CD4-positive, alpha-beta memory T cell (primary cell): ENCODE results near the gene CMC4. TPM values are rescaled to one million over a fixed set of nuclear protein-coding genes. Genes with fewer than 3 reads are reported as not detected.

Experiments
- CTCF ChIA-PET: fragments of 350-600 bp; sonication (Branson Sonifier 250); formaldehyde crosslinking; loops from one replicate; lab custom pipeline; 2021; ENCODE audit warnings: inconsistent platforms; ENCODE audit not compliant: partially characterized antibody; lab: Charles Lee
- POLR2A ChIA-PET: fragments of 350-600 bp; sonication (Branson Sonifier 250); formaldehyde crosslinking; loops from one replicate; lab custom pipeline; 2021; ENCODE audit not compliant: partially characterized antibody; lab: Charles Lee
- DNase-seq, 5 donors: peaks; one replicate each; pipeline versions ENCODE4 v3.0.0 to v3.0.0-alpha.2; 2020 to 2022; ENCODE audit warnings: mixed read lengths in 1 of 5
- H3K27ac ChIP-seq: one replicate; pipeline ENCODE4 v1.7.0; 2013; ENCODE audit warnings: low read depth, low read length
- H3K27me3 ChIP-seq: 2 replicates; pipeline ENCODE4 v1.7.0; 2013; ENCODE audit warnings: mild to moderate bottlenecking, low read length, moderate library complexity; ENCODE audit not compliant: insufficient read depth
- H3K36me3 ChIP-seq: 2 replicates; pipeline ENCODE4 v1.7.0; 2013; ENCODE audit warnings: mild to moderate bottlenecking, low read length, moderate library complexity; ENCODE audit not compliant: insufficient read depth
- H3K4me1 ChIP-seq: 2 replicates; pipeline ENCODE4 v1.7.0; 2013; ENCODE audit warnings: mild to moderate bottlenecking, low read length, moderate library complexity; ENCODE audit not compliant: insufficient read depth
- H3K4me3 ChIP-seq, 2 donors: one replicate each; pipeline ENCODE4 v1.7.0; 2013; ENCODE audit warnings: low read length in 2 of 2, mild to moderate bottlenecking in 1 of 2
- H3K9me3 ChIP-seq, 2 donors: one replicate each; pipeline ENCODE4 v1.7.0; 2013; ENCODE audit warnings: low read length in 2 of 2, control low read depth in 1 of 2; ENCODE audit not compliant: control insufficient read depth in 1 of 2
- H3K27ac Mint-ChIP-seq, 7 donors: one replicate each; pipeline ENCODE4 v1.8.0; 2020 to 2021; ENCODE audit warnings: mixed read lengths in 7 of 7, mild to moderate bottlenecking in 6 of 7, inconsistent platforms in 3 of 7, moderate library complexity in 3 of 7
- H3K27me3 Mint-ChIP-seq, 2 donors: one replicate each; pipeline ENCODE4 v1.8.0; 2020 to 2021; ENCODE audit warnings: mixed read lengths in 2 of 2
- H3K36me3 Mint-ChIP-seq, 2 donors: one replicate each; pipeline ENCODE4 v1.8.0; 2020 to 2021; ENCODE audit warnings: mixed read lengths in 2 of 2, inconsistent platforms in 1 of 2, mild to moderate bottlenecking in 1 of 2
- H3K4me1 Mint-ChIP-seq, 4 donors: one replicate each; pipeline ENCODE4 v1.8.0; 2020 to 2021; ENCODE audit warnings: mixed read lengths in 4 of 4, mild to moderate bottlenecking in 1 of 4
- H3K4me3 Mint-ChIP-seq, 8 donors: one replicate each; pipeline ENCODE4 v1.8.0; 2020 to 2021; ENCODE audit warnings: mixed read lengths in 8 of 8, mild to moderate bottlenecking in 7 of 8, moderate library complexity in 6 of 8, inconsistent platforms in 3 of 8
- H3K9me3 Mint-ChIP-seq, 8 donors: one replicate each; pipeline ENCODE4 v1.8.0; 2020 to 2021; ENCODE audit warnings: mixed read lengths in 8 of 8, mild to moderate bottlenecking in 5 of 8, inconsistent platforms in 3 of 8, moderate library complexity in 1 of 8
- intact Hi-C: fragments of 100-400 bp; cut with micrococcal nuclease; formaldehyde crosslinking; loops from one replicate; pipeline ENCODE4 v1.15.1; 2023
- polyA plus RNA-seq, 2 donors: library from polyadenylated mRNA; unstranded; fragments of 300-500 nt; fragmentation: Illumina TruSeq; gene quantifications; one replicate each; pipeline ENCODE4 v1.2.3, GENCODE V29; 2021
- total RNA-seq, 2 experiments: library from RNA; stranded (reverse); gene quantifications; one replicate each; pipeline ENCODE4 v1.2.3, GENCODE V29; 2021

CMC4 gene
- total and polyA plus RNA-seq, 4 experiments from 2014 or later = 6.1 to 25.3 (median 15.0) TPM

GRCh38 chrX:155026727-155027508 lies 44.0 kb downstream of the CMC4 start, which contains the start of gene FUNDC2:
Gene FUNDC2 (plus strand): TSS chrX:155026844. CDS start chrX:155026939, 95 bp downstream.
- peaks cover 0 to 7% (median 0%) of the 10 kb centered on the region in 8 donors for H3K9me3 Mint-ChIP-seq
- H3K27me3 Mint-ChIP-seq = no peaks in the 10 kb centered on the region
- peak within 1 kb of the TSS; percentile 73 to 82 for H3K4me3 ChIP-seq
- H3K36me3 Mint-ChIP-seq = peaks cover 0 to 6% of the 10 kb centered on the region in 2 donors
- POLR2A ChIA-PET = interaction anchor here (0.6 to 1.4 kb wide), 14 partner anchors 9 to 1994 kb away, joined by 3 to 10 read pairs (median 4); partner anchors contain the start of genes BRCC3, CMC4, MTCP1 and VBP1
- H3K27ac Mint-ChIP-seq = peak within 1 kb of the TSS; percentile 95 to 97 (median 96)
- H3K9me3 ChIP-seq = no peaks in the 10 kb centered on the region
- no peaks in the 10 kb centered on the region for H3K36me3 ChIP-seq
- H3K27ac ChIP-seq = peak within 1 kb of the TSS; percentile 94
- no peaks in the 10 kb centered on the region for H3K27me3 ChIP-seq
- CTCF ChIA-PET = interaction anchor here (0.8 to 1.1 kb wide), 2 partner anchors 30 to 109 kb away, joined by 3 to 5 read pairs; no protein-coding TSS in a partner anchor
- intact Hi-C loops = loop anchor here (1.0 to 2.0 kb wide), 5 partner anchors 30 to 740 kb away; partner anchors contain the start of genes BRCC3, CMC4 and MTCP1
- peaks cover 15% of the 10 kb centered on the region for H3K4me1 ChIP-seq
- H3K4me3 Mint-ChIP-seq = peak within 1 kb of the TSS; percentile 86 to 93 (median 90)
- DNase-seq = peak; percentile 90 to 96 (median 95)
- H3K4me1 Mint-ChIP-seq = peaks cover 8 to 36% (median 20%) of the 10 kb centered on the region in 4 donors

- CTCF ChIA-PET = interaction anchor here (0.8 to 1.1 kb wide), 2 partner anchors 30 to 108 kb away, joined by 3 to 5 read pairs; no protein-coding TSS in a partner anchor
- H3K9me3 ChIP-seq = no peaks in the 10 kb centered on the region
Observed at GRCh38 chrX:155026420-155026726, 44.6 kb downstream of the CMC4 start.

GRCh38 chrX:155023907-155024833 lies 46.8 kb downstream of the CMC4 start:
- Mint-ChIP-seq H3K9me3 (peaks cover 0 to 7% (median 0%) of the 10 kb centered on the region in 8 donors), H3K27ac (peak overlapping the region in 2 of 7 donors; percentile 13 to 59)
- POLR2A ChIA-PET = no interaction called here

More at GRCh38 chrX:155026420-155026726, 44.6 kb downstream of the CMC4 start:
- Histone ChIP-seq H3K4me3 (peak overlapping the region in 1 of 2 donors; percentile 41), H3K36me3 (no peaks in the 10 kb centered on the region), H3K4me1 (peaks cover 15% of the 10 kb centered on the region), H3K27ac (peak overlapping the region; percentile 94), H3K27me3 (no peaks in the 10 kb centered on the region)
- Mint-ChIP-seq H3K36me3 (peaks cover 0 to 6% of the 10 kb centered on the region in 2 donors), H3K27me3 (no peaks in the 10 kb centered on the region), H3K4me3 (peak overlapping the region; percentile 73 to 86 (median 81)), H3K27ac (peak overlapping the region; percentile 90 to 97 (median 95)), H3K4me1 (peaks cover 5 to 32% (median 17%) of the 10 kb centered on the region in 4 donors), H3K9me3 (peaks cover 0 to 7% (median 0%) of the 10 kb centered on the region in 8 donors)
- intact Hi-C loops = loop anchor here (1.0 to 2.0 kb wide), 5 partner anchors 30 to 740 kb away; partner anchors contain the start of genes BRCC3, CMC4 and MTCP1
- POLR2A ChIA-PET = interaction anchor here (0.6 to 1.4 kb wide), 12 partner anchors 16 to 1994 kb away, joined by 3 to 10 read pairs (median 4); partner anchors contain the start of genes BRCC3, CMC4, MTCP1 and VBP1
- no peak for DNase-seq

GRCh38 chrX:155022585-155022984 lies 48.4 kb downstream of the CMC4 start, which contains the start of gene F8:
Gene F8 (minus strand): TSS chrX:155022723. CDS start chrX:155022552, 171 bp downstream.
- no peaks in the 10 kb centered on the region for H3K4me1 ChIP-seq
- Mint-ChIP-seq H3K27me3 (no peaks in the 10 kb centered on the region), H3K36me3 (peaks cover 0 to 4% of the 10 kb centered on the region in 2 donors), H3K27ac (peak within 1 kb of the TSS in 1 of 7 donors; percentile 6), H3K4me3 (no peak within 1 kb of the TSS), H3K9me3 (peaks cover 0 to 4% (median 0%) of the 10 kb centered on the region in 8 donors), H3K4me1 (peaks cover 0 to 10% (median 0%) of the 10 kb centered on the region in 4 donors)
- no peak for DNase-seq
- H3K9me3 ChIP-seq = no peaks in the 10 kb centered on the region
- ChIA-PET POLR2A (no interaction called here), CTCF (interaction anchor here (1.1 to 1.4 kb wide), 2 partner anchors 26 to 34 kb away, joined by 3 to 5 read pairs; no protein-coding TSS in a partner anchor)
- no peak within 1 kb of the TSS for H3K4me3 ChIP-seq
- H3K27me3 ChIP-seq = no peaks in the 10 kb centered on the region
- intact Hi-C loops = no loop called here
- no peaks in the 10 kb centered on the region for H3K36me3 ChIP-seq
- H3K27ac ChIP-seq = no peak within 1 kb of the TSS

More at GRCh38 chrX:155023907-155024833, 46.8 kb downstream of the CMC4 start:
- H3K4me1 Mint-ChIP-seq = peaks cover 2 to 26% (median 12%) of the 10 kb centered on the region in 4 donors
- intact Hi-C loops = no loop called here
- H3K27me3 ChIP-seq = no peaks in the 10 kb centered on the region
- no peak overlapping the region for H3K4me3 ChIP-seq
- CTCF ChIA-PET = interaction anchor here (1.1 to 1.4 kb wide), 2 partner anchors 24 to 33 kb away, joined by 3 to 5 read pairs; no protein-coding TSS in a partner anchor
- H3K4me1 ChIP-seq = peaks cover 15% of the 10 kb centered on the region
- no peak for DNase-seq
- H3K36me3 ChIP-seq = no peaks in the 10 kb centered on the region
- no peak overlapping the region for H3K27ac ChIP-seq
- no peaks in the 10 kb centered on the region for H3K27me3 Mint-ChIP-seq
- H3K9me3 ChIP-seq = no peaks in the 10 kb centered on the region
- no peak overlapping the region for H3K4me3 Mint-ChIP-seq
- peaks cover 0 to 6% of the 10 kb centered on the region in 2 donors for H3K36me3 Mint-ChIP-seq

- Histone ChIP-seq H3K36me3 (no peaks in the 10 kb centered on the region), H3K4me3 (no peak overlapping the region), H3K4me1 (no peaks in the 10 kb centered on the region), H3K27me3 (no peaks in the 10 kb centered on the region), H3K9me3 (no peaks in the 10 kb centered on the region), H3K27ac (no peak overlapping the region)
- CTCF ChIA-PET = no interaction called here
- no peaks in the 10 kb centered on the region for H3K9me3 Mint-ChIP-seq
- H3K4me3 Mint-ChIP-seq = no peak overlapping the region
- POLR2A ChIA-PET = no interaction called here
- no peaks in the 10 kb centered on the region for H3K36me3 Mint-ChIP-seq
- H3K27me3 Mint-ChIP-seq = no peaks in the 10 kb centered on the region
- H3K4me1 Mint-ChIP-seq = no peaks in the 10 kb centered on the region
- intact Hi-C loops = no loop called here
- DNase-seq = no peak
- H3K27ac Mint-ChIP-seq = no peak overlapping the region
Observed at GRCh38 chrX:155020591-155020990, 50.3 kb downstream of the CMC4 start.
